GM19452 (cell line): Measurements from ENCODE around the gene CUL9.

Experiments used
- ATAC-seq: cut with Tn5 transposase; IDR thresholded peaks from one replicate; pipeline ENCODE4 v1.9.1; 2021; ENCODE audit not compliant: unreplicated experiment

Gene CUL9

GRCh38 chr6:43172104-43173007 is 9.6 kb upstream of the CUL9 start:
- no peak for ATAC-seq

GRCh38 chr6:43173591-43174262 is 8.3 kb upstream of the CUL9 start:
- ATAC-seq: no peak

DNA sequence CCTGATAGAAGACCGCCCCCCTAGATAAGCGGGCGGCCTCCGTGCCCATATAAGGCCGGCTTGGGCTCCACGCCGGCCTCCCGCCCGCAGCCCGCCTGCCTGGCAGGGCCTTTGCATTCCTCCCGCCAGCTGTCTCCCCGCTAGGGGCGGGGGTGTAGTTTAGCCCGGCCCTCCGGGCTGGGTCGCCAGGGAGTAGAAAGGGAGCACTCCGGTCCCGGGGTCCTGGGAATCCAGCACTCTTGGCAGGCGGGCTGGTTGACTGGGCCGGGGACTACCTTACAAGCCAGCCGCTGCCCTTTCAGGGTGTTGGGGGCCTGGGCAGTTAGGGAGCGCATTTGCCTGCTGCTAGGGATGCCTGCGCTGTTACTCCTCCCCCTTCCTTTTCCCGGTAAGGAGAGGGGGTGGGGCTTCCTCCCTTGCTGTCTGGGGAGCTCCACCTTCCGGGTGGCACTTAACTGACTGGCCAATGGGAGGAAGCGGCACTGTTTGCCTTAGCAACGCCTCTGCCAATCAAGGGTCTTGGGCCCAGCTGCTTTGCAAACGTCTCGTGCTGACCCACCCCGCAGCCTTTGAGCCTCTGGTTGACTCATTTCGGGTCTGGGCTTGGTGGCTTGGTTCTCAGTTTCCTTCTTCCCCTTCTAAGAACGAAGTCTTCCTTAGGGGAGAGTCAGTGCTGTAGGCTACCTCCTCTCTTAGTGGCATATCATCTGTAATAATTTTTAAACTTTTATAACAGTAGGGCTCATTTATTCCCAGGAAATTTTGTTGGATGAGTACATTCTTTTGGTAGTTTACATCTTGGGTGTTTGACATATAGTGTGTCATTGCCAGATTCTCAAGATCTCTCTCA is 7.5 kb upstream of the CUL9 start:
- peak; percentile 68 for ATAC-seq

GRCh38 chr6:43175676-43176422 is 6.1 kb upstream of the CUL9 start:
- ATAC-seq: no peak

DNA sequence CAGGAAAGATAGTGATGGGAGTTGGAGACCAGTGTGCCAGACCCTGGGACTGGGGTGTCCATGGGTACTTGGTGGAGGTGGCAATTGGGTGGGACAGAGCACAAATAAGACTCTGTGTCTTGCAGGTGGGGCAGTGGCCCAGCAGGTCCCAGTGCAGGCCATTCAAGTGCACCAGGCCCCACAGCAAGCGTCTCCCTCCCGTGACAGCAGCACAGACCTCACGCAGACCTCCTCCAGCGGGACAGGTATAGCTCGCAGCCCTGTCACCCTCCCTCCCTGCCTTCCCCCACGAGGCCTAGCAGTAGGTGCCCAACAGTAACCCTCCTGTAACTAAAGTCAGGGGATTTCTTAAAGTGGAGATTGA is 5.6 kb upstream of the CUL9 start:
- no peak for ATAC-seq

GRCh38 chr6:43178150-43178549 is 3.8 kb upstream of the CUL9 start:
- no peak for ATAC-seq

DNA sequence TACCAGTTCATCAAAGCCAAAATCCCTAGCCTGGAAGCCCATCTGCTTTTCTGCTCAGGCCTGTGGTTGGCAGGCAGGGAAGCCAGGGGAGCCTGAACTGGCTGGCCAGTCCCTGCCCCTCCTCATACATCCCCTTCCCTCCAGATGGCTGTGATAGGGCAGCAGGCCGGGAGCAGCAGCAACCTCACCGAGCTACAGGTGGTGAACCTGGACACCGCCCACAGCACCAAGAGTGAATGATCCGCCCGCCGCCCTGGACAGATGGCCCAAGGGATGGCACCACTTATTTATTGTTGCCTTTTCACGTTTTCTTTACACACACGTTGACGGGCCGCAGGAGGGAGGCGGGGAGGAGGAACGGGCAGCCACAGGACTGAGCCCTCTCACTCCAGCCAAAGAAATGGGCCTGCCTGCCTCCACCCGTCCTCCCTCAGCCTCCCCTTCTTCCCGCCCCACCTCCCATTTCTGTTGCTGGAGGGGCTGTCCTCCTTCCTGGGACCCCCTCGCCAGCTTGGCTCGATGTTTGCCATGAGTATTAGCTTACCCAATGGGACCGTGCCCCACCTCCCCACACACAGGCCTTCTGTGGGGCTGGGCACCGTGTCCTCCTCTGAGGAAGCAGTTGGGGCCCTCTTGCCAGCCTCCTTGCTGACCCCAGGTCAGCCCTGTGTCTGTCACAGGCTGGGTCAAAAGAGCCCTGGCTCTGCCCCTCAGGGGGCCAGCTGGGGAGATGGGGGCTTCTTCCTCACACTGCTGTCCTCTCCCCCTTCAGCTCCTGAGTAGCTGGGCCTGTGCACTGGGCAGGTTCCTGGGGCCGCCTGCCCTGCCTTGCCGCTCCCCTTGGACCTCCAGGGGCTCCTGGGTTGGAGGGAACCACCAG is 2.8 kb upstream of the CUL9 start:
- ATAC-seq: no peak

DNA sequence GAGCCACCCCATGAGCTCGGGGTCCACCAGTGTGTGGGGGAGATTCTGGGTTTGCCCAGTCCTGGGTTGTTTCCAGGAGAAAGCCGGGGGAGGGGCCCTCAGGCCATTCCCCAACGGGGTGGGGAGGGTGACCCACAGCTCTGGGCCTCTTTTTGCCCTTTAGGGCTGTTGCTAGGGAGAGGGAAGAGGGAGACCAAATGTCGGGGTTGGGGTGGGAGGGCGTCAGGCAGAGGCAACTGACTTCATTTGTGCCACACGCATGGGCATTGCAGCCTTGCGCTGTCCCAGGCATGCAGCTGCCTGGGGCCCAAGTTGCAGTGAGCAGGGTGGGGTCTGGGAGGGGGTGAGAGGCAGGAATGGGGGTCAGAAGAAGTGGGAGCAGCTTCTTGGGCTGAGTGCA is 1.9 kb upstream of the CUL9 start:
- ATAC-seq: no peak

DNA sequence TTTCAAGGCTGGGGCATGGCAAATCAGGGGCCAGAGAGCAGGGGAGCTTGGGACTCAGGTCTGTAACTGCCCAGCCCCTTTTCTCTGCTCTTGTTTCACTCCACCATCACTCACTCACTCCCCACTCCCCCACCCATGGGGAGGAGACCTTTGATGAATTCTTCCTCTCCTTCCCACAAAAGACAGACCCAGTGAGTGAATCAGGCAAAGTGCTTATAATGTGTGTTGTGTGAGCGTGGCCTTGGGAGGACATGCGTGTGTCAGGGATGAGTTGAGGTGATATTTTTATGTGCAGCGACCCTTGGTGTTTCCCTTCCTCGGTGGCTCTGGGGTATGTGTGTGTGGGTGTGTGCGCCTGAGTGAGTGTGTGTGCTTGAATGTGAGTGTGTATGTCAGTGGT is 1.0 kb upstream of the CUL9 start:
- ATAC-seq: no peak

GRCh38 chr6:43181621-43181941 is 415 bp upstream of the CUL9 start:
- ATAC-seq: no peak

DNA sequence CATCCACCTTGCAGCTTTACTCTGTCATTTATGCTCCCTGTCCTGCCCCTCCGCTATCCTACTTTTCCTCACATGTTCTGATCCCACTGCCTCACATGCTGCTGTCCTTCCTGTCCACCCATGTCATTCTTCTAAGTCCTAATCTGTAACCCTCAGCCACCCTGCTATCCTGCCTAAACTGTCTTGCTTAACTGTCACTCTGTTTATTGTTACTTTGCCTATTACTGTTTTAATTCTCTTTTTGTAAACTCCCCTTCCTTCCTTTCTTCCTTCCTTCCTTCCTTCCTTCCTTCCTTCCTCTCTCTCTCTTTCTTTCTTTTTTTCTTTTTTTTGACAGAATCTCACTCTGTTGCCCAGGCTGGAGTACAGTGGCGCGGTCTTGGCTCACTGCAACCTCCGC is 1.4 kb downstream of the CUL9 start:
- no peak for ATAC-seq

- no peak for ATAC-seq
Measured at GRCh38 chr6:43184268-43184985, 2.4 kb downstream of the CUL9 start.

GRCh38 chr6:43185391-43185985 is 3.5 kb downstream of the CUL9 start:
- no peak for ATAC-seq

DNA sequence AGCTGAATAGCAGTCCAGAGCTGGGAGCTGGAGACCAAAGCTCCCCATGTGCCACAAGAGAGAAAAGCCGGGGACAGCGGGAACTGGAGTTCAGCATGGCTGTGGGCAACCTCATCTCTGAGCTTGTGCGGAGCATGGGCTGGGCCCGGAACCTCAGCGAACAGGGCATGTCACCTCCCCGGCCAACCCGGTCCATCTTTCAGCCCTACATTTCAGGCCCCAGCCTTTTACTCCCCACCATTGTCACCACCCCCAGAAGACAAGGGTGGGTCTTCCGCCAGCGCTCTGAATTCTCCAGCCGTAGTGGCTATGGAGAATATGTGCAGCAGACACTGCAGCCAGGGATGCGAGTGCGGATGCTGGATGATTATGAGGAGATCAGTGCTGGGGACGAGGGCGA is 4.0 kb downstream of the CUL9 start:
- no peak for ATAC-seq

- no peak for ATAC-seq
Measured at GRCh38 chr6:43186706-43187105, 4.7 kb downstream of the CUL9 start.

DNA sequence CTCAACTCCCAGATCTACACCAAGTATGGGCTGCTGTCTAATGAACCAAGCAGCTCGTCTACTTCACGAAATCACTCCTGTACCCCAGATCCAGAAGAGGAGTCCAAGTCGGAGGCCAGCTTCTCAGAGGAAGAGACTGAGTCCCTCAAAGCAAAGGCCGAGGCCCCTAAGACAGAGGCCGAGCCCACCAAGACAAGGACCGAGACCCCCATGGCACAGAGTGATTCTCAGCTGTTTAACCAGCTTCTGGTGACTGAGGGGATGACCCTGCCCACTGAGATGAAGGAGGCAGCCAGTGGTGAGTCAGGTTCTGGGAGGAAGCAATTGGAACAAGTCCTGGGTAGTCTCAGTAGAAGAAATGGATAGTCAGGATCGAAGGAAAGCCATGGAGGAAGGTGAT is 5.8 kb downstream of the CUL9 start:
- ATAC-seq: no peak

DNA sequence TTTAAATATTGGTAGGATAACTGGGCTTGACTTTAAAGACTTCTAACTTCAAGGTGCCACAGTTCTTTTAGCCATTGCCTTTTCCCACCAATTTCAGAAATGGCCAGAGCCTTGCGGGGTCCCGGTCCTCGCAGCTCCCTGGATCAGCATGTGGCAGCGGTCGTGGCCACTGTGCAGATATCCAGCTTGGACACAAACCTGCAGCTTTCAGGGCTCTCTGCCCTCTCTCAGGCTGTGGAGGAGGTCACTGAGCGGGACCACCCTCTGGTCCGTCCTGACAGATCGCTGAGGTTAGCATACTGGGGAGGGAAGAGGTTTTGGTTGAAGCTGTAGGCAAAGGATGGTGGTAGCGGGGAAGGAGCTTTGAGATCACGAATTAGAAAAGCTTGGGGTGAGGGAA is 6.4 kb downstream of the CUL9 start:
- ATAC-seq: no peak

GRCh38 chr6:43189776-43190304 is 7.8 kb downstream of the CUL9 start:
- ATAC-seq: no peak

DNA sequence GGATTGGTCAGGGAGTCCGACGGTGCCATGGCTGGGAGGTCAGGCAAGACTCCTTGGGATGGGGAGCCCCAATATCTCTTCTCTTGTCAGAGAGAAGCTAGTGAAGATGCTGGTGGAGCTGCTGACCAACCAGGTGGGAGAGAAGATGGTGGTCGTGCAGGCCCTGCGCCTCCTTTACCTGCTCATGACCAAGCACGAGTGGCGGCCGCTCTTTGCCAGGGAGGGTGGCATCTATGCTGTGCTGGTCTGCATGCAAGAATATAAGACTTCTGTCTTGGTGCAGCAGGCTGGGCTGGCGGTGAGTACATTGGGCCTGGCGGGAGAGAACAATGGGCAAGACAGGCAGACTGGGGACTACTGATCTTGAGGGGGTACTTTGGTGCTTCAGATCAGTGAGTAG is 10.9 kb downstream of the CUL9 start:
- no peak for ATAC-seq
